AG04450 (cell line): Measurements from ENCODE around the gene PFN1. TPM values are rescaled to one million over a fixed set of nuclear protein-coding genes. Genes with fewer than 3 reads are reported as not detected.

Experiments
- CTCF ChIA-PET: fragments of 300-600, 350-600 bp; formaldehyde crosslinking; extraction: SDS; loops from one replicate; lab custom pipeline; 2022; ENCODE audit warnings: antibody characterized with exemption, inconsistent platforms; lab: Charles Lee
- POLR2A ChIA-PET: fragments of 350-600 bp; formaldehyde crosslinking; extraction: SDS; loops from one replicate; lab custom pipeline; 2021; ENCODE audit warnings: antibody characterized with exemption, inconsistent platforms; lab: Yijun Ruan, JAX
- DNase-seq: peaks from one replicate; pipeline ENCODE4 v3.0.0-alpha.2; 2011; ENCODE audit warnings: low read depth, low spot score
- H3K27ac ChIP-seq: one replicate; pipeline ENCODE4 v1.5.1; 2012; ENCODE audit warnings: low read depth, low read length, control low read depth
- H3K27me3 ChIP-seq: one replicate; pipeline ENCODE4 v1.6.0; 2012; ENCODE audit warnings: low read length; ENCODE audit not compliant: control insufficient read depth, insufficient read depth
- H3K4me3 ChIP-seq: 2 replicates; pipeline ENCODE4 v1.5.1; 2011; ENCODE audit warnings: mild to moderate bottlenecking, low read depth, low read length, control low read depth
- H3K9me3 ChIP-seq: 2 replicates; pipeline ENCODE4 v1.5.1; 2012; ENCODE audit warnings: low read length; ENCODE audit not compliant: control insufficient read depth, insufficient read depth
- polyA plus RNA-seq: library from polyadenylated mRNA; depleted of rRNA; stranded (reverse); fragments of >200 nt; gene quantifications from 2 replicates; pipeline ENCODE4 v1.2.3, GENCODE V29; 2011
- TF ChIP-seq, protein P1 (sequence below): IDR thresholded peaks from 2 replicates; pipeline ENCODE4 v1.5.1; 2011; ENCODE audit warnings: low read depth, low read length, control low read depth, inconsistent platforms

PFN1 gene
- polyA plus RNA-seq, 1 experiment: 1,141 TPM

DNA sequence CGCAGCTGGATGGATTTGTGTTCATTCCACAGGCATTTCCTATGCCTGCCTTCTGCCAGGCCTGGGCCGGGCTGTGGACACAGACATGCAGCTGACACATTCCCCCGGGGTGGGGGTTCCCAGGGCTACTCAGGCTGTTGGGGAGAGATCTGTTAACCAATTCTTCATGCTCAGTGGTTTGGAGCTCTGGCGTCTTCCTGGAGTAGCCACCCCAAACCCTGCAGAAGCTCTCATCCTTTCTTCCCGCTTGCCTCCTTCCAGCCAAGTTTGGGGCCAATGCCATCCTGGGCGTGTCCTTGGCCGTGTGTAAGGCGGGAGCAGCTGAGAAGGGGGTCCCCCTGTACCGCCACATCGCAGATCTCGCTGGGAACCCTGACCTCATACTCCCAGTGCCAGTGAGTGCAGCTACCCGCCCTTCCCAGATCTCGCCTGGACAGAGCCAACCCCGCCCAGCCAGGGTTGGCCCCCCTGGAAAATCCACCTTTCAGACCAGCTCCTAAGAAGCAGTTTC, 5.2 kb upstream of the PFN1 start:
- POLR2A ChIA-PET: interaction anchor here (0.7 to 9.1 kb wide), 4 partner anchors 9 to 78 kb away, joined by 3 to 128 read pairs (median 5); partner anchors contain the start of gene SPAG7
- Histone ChIP-seq H3K27ac (peak overlapping the region; percentile 73), H3K27me3 (no peaks in the 10 kb centered on the region), H3K4me3 (no peak overlapping the region), H3K9me3 (no peaks in the 10 kb centered on the region)
- TF ChIP-seq, protein P1, sequence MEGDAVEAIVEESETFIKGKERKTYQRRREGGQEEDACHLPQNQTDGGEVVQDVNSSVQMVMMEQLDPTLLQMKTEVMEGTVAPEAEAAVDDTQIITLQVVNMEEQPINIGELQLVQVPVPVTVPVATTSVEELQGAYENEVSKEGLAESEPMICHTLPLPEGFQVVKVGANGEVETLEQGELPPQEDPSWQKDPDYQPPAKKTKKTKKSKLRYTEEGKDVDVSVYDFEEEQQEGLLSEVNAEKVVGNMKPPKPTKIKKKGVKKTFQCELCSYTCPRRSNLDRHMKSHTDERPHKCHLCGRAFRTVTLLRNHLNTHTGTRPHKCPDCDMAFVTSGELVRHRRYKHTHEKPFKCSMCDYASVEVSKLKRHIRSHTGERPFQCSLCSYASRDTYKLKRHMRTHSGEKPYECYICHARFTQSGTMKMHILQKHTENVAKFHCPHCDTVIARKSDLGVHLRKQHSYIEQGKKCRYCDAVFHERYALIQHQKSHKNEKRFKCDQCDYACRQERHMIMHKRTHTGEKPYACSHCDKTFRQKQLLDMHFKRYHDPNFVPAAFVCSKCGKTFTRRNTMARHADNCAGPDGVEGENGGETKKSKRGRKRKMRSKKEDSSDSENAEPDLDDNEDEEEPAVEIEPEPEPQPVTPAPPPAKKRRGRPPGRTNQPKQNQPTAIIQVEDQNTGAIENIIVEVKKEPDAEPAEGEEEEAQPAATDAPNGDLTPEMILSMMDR: no peak
- DNase-seq: no peak
- CTCF ChIA-PET: interaction anchor here (0.9 kb wide), 1 partner anchor 14 kb away, joined by 3 read pairs; the partner anchor contains the start of gene SPAG7

DNA sequence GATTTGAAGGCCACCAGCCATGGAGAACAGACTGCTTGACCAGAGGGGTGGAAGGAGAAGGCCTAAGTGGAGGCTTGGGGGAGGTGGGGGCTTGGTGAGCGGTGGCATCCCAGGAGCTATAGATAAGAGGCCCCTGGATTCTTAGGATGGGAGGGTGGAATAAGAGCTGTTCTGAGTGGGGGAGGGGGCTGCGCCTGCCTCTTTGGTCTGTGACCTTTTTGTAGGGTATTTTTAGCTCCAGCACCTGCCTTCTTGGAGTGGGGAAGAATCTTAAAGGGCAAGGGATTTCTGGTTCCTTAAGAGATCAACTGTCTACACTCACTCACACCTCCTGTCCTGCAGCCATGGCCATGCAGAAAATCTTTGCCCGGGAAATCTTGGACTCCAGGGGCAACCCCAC, 3.2 kb upstream of the PFN1 start:
- DNase-seq: no peak
- no peak overlapping the region for H3K27ac ChIP-seq
- TF ChIP-seq, protein P1: no peak
- CTCF ChIA-PET: interaction anchor here (0.6 to 1.1 kb wide), 3 partner anchors 43 to 111 kb away, joined by 3 to 4 read pairs (median 3); no protein-coding TSS in a partner anchor
- POLR2A ChIA-PET: interaction anchor here (0.6 to 9.1 kb wide), 3 partner anchors 12 to 330 kb away, joined by 6 to 128 read pairs (median 7); partner anchors contain the start of genes RNF167, SLC25A11 and SPAG7
- no peaks in the 10 kb centered on the region for H3K27me3 ChIP-seq
- H3K9me3 ChIP-seq: peaks cover 3% of the 10 kb centered on the region; the same call in 1 of the 2 replicates
- H3K4me3 ChIP-seq: no peak overlapping the region

DNA sequence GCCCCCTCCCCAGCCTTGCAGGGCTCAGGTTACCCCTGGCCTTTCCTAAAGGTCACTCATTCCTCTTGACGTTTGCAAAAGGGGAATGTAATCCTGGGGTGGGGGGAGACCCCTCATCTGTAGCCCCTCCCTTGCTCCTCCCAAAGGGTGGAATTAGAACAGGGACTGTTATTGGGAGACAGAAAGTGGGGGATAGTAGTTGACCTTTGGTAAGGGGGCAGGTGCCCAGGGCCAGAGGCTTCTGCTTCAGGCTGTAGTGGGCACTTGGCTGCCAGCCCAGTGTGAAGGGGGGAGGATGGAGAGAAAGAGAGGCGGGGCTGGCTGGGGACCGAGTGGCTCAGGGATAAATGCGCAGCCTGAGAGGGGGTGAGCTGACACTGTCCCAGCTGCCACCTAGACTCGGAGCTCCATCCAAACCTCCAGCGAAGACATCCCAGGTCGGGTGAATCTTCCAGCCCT, 2.4 kb upstream of the PFN1 start, which contains the start of gene ENO3:
Gene ENO3 (plus strand): TSS at position 374 of the 459 bp plus-strand sequence. CDS start 711 bp downstream, outside the sequence.
- Histone ChIP-seq H3K9me3 (peaks cover 3% of the 10 kb centered on the region; the same call in 1 of the 2 replicates), H3K27ac (peak within 1 kb of the TSS; percentile 91), H3K4me3 (peak within 1 kb of the TSS; percentile 48), H3K27me3 (no peaks in the 10 kb centered on the region)
- ChIA-PET POLR2A (interaction anchor here (1.1 to 9.1 kb wide), 4 partner anchors 11 to 47 kb away, joined by 3 to 128 read pairs (median 12); partner anchors contain the start of genes KIF1C, RNF167, SLC25A11 and SPAG7), CTCF (interaction anchor here (0.6 to 1.1 kb wide), 3 partner anchors 42 to 111 kb away, joined by 3 to 4 read pairs (median 3); no protein-coding TSS in a partner anchor)
- DNase-seq: no peak
- TF ChIP-seq, protein P1: no peak

DNA sequence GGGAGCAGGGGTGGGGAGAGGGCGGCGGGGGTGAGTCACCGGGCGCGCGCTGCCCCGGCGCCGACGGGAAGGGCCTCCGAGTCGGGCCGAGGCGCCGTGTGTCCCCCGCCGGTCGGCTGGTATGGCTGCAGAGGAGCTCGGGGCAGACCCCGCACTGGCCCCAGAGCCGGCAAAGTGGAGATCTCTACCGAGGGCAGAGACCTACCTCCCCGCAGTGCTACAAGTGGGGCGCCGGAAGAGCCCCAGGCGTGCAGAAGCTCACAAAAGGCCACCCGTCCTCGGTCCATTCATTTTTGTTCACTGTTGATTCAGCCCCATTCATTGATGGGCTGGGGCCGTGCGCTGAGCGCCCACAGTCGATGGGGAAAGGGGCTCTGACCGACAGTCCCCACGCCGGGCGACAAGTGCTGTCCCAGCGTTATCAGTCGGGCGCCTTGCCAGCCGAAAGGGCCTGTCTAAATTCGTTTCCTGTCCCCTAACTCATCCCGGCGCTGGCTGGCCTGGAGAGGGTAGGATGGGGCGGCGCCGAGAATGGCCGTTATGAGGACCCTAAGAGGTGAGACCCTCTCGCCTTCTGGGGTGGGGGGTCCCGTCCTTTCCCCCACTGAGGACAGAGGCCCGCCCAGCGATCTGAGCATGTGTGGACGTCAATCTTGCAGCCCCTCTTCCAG, 1.9 kb upstream of the PFN1 start:
- no peak for DNase-seq
- CTCF ChIA-PET: no interaction called here
- Histone ChIP-seq H3K9me3 (peaks cover 3% of the 10 kb centered on the region; the same call in 1 of the 2 replicates), H3K4me3 (peak overlapping the region; percentile 48), H3K27me3 (no peaks in the 10 kb centered on the region), H3K27ac (peak overlapping the region; percentile 91)
- POLR2A ChIA-PET: interaction anchor here (1.1 to 9.1 kb wide), 3 partner anchors 11 to 48 kb away, joined by 3 to 128 read pairs (median 18); partner anchors contain the start of genes KIF1C, RNF167, SLC25A11 and SPAG7
- TF ChIP-seq, protein P1: no peak
